Glutamatergic neuron (in vitro differentiated cells): ENCODE measurements around the gene PPP2R1A. TPM values are rescaled to one million over a fixed set of nuclear protein-coding genes. Genes with fewer than 3 reads are reported as not detected.

Experiments
- DNase-seq: peaks from one replicate; pipeline ENCODE4 v3.0.0; 2022
- H3K27ac Mint-ChIP-seq: one replicate; pipeline ENCODE4 v1.8.0; 2020; ENCODE audit warnings: mild to moderate bottlenecking, mixed read lengths, inconsistent platforms; ENCODE audit not compliant: unreplicated experiment
- H3K27me3 Mint-ChIP-seq: one replicate; pipeline ENCODE4 v1.8.0; 2020; ENCODE audit warnings: mild to moderate bottlenecking, moderate library complexity, mixed read lengths, inconsistent platforms; ENCODE audit not compliant: unreplicated experiment
- H3K36me3 Mint-ChIP-seq: one replicate; pipeline ENCODE4 v1.8.0; 2020; ENCODE audit warnings: mild to moderate bottlenecking, mixed read lengths, inconsistent platforms; ENCODE audit not compliant: unreplicated experiment
- H3K4me1 Mint-ChIP-seq: one replicate; pipeline ENCODE4 v1.8.0; 2020; ENCODE audit warnings: mild to moderate bottlenecking, low read depth, mixed read lengths, inconsistent platforms; ENCODE audit not compliant: unreplicated experiment
- H3K4me3 Mint-ChIP-seq: one replicate; pipeline ENCODE4 v1.8.0; 2020; ENCODE audit warnings: mild to moderate bottlenecking, mixed read lengths, inconsistent platforms; ENCODE audit not compliant: unreplicated experiment
- H3K9me3 Mint-ChIP-seq: one replicate; pipeline ENCODE4 v1.8.0; 2020; ENCODE audit warnings: mild to moderate bottlenecking, moderate library complexity, mixed read lengths, inconsistent platforms; ENCODE audit not compliant: unreplicated experiment
- CTCF ChIP-seq: fragments of 200-600 bp; sonication (generic); IDR thresholded peaks from one replicate; pipeline ENCODE4 v1.5.0; 2021; ENCODE audit not compliant: partially characterized antibody, unreplicated experiment
- total RNA-seq: library from RNA; stranded (reverse); fragmentation: NEBNext Ultra II Directional; extraction: Animal tissue kit (Norgen Biotek cat#: 25700); gene quantifications from one replicate; pipeline ENCODE4 v1.2.1, GENCODE V29; 2021; ENCODE audit not compliant: unreplicated experiment

PPP2R1A gene
- total RNA-seq, 1 donor from 2014 or later = 311 TPM

GRCh38 chr19:52211926-52212571 is 22.2 kb downstream of the PPP2R1A start:
- no peak for TF ChIP-seq CTCF
- DNase-seq = no peak
- no peaks in the 10 kb centered on the region for H3K4me1 Mint-ChIP-seq
- peaks cover 7% of the 10 kb centered on the region for H3K9me3 Mint-ChIP-seq
- H3K36me3 Mint-ChIP-seq = peaks cover 14% of the 10 kb centered on the region
- no peak overlapping the region for H3K4me3 Mint-ChIP-seq
- no peak overlapping the region for H3K27ac Mint-ChIP-seq
- H3K27me3 Mint-ChIP-seq = peaks cover 12% of the 10 kb centered on the region

GRCh38 chr19:52212572-52213255 is 22.9 kb downstream of the PPP2R1A start:
- peaks cover 6% of the 10 kb centered on the region for H3K9me3 Mint-ChIP-seq
- peaks cover 14% of the 10 kb centered on the region for H3K27me3 Mint-ChIP-seq
- DNase-seq = no peak
- H3K27ac Mint-ChIP-seq = no peak overlapping the region
- TF ChIP-seq CTCF = no peak
- H3K36me3 Mint-ChIP-seq = peaks cover 18% of the 10 kb centered on the region
- H3K4me3 Mint-ChIP-seq = no peak overlapping the region
- peaks cover 5% of the 10 kb centered on the region for H3K4me1 Mint-ChIP-seq

GRCh38 chr19:52214241-52214640 is 24.4 kb downstream of the PPP2R1A start:
- H3K27me3 Mint-ChIP-seq = peaks cover 16% of the 10 kb centered on the region
- peaks cover 22% of the 10 kb centered on the region for H3K36me3 Mint-ChIP-seq
- H3K4me1 Mint-ChIP-seq = peaks cover 14% of the 10 kb centered on the region

GRCh38 chr19:52216401-52216800 is 26.5 kb downstream of the PPP2R1A start:
- Mint-ChIP-seq H3K27me3 (peaks cover 18% of the 10 kb centered on the region), H3K4me3 (no peak overlapping the region)

More at GRCh38 chr19:52214241-52214640, 24.4 kb downstream of the PPP2R1A start:
- Mint-ChIP-seq H3K27ac (no peak overlapping the region), H3K4me3 (no peak overlapping the region), H3K9me3 (peaks cover 4% of the 10 kb centered on the region)
- TF ChIP-seq CTCF = no peak
- no peak for DNase-seq

More at GRCh38 chr19:52216401-52216800, 26.5 kb downstream of the PPP2R1A start:
- TF ChIP-seq CTCF = no peak
- no peak for DNase-seq
- Mint-ChIP-seq H3K9me3 (peaks cover 11% of the 10 kb centered on the region), H3K4me1 (peaks cover 23% of the 10 kb centered on the region), H3K36me3 (peaks cover 22% of the 10 kb centered on the region), H3K27ac (peak overlapping the region; percentile 52)
